ENCODE measurements around the gene TBL1Y.

- no peak for TF ChIP-seq CTCF (IDR thresholded peaks at IDR 0.05; ENCODE audit: insufficient read depth, low read depth, low read length)
- TF ChIP-seq EZH2 (IDR thresholded peaks at IDR 0.05; ENCODE audit: insufficient read depth, low read length): no peak
Observed at GRCh38 chrY:6948378-6948777, 37.9 kb downstream of the TBL1Y start.

All from astrocyte (in vitro differentiated cells and primary cell).